ENCODE measurements around the gene NCMAP. TPM values are rescaled to one million over a fixed set of nuclear protein-coding genes. Genes with fewer than 3 reads are reported as not detected.

The NCMAP gene
- total and polyA plus RNA-seq, 2 of the 4 experiments (the other 2 are of a cell fraction), result not detected

DNA sequence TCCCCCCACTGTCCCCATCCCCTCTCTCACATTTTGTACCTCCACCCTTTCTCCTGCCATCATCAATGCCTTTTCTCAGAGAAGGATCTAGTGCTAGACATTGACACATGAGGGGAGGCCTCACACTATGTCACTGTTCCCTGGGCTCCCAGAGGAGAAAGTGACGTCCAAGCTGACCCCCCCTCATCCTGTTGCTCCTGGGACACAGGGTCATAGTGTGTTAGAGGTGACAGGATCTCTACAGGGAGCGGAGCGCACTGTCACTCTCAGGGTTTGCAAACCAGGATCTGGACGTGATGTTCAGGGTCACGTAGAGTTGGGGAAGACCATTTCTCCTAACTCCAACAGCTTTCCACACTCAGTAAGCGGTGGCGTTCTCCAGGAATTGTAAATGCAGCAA lies 2.6 kb downstream of the NCMAP start:
- ChIA-PET CTCF (no interaction called here), POLR2A (ENCODE audit: unreplicated experiment) (no interaction called here)
- Histone ChIP-seq H3K27me3 (ENCODE audit: control insufficient read depth, insufficient read depth, low read length) (peaks cover 47% of the 10 kb centered on the region), H3K9me3 (ENCODE audit: control insufficient read depth, insufficient read depth, low read length) (no peaks in the 10 kb centered on the region), H4K20me1 (ENCODE audit: insufficient read depth, low read length) (no peaks in the 10 kb centered on the region), H3K56ac (ENCODE audit: extremely low read depth, insufficient read depth, low read length) (no peak overlapping the region), H2AFZ (replicated peaks; ENCODE audit: low read length, poor library complexity) (no peak overlapping the region), H3K14ac (replicated peaks; ENCODE audit: low read depth, low read length) (no peak overlapping the region), H3K4me3 (ENCODE audit: insufficient read depth, low read depth, low read length) (no peak overlapping the region), H3K23ac (ENCODE audit: low read depth, low read length) (no peak overlapping the region), H3K9ac (ENCODE audit: low read depth, low read length) (no peak overlapping the region), H2BK15ac (ENCODE audit: low read depth, low read length) (no peak overlapping the region), H2BK120ac (ENCODE audit: low read depth, low read length) (no peak overlapping the region), H3K4ac (ENCODE audit: low read depth, low read length) (peak overlapping the region; percentile 29), H3K18ac (ENCODE audit: low read depth, low read length) (no peak overlapping the region), H4K5ac (ENCODE audit: low read depth, low read length) (no peak overlapping the region), H4K91ac (ENCODE audit: insufficient read depth, low read depth, low read length) (no peak overlapping the region), H3K9me1 (ENCODE audit: insufficient read depth, low read length) (peaks cover 9% of the 10 kb centered on the region; the same call in 1 of the 2 replicates), H3K27ac (ENCODE audit: insufficient read depth, low read length) (no peak overlapping the region), H3K79me1 (ENCODE audit: low read depth in 1 of 2, low read length in 2 of 2) (no peaks in the 10 kb centered on the region), H2AK5ac (ENCODE audit: low read depth, low read length) (peak overlapping the region; percentile 33; the same call in 1 of the 2 replicates), H3K4me1 (ENCODE audit: control insufficient read depth, insufficient read depth, low read length) (no peaks in the 10 kb centered on the region; the same call in 1 of the 2 replicates), H3K4me2 (ENCODE audit: low read depth, low read length) (no peak overlapping the region), H2BK5ac (ENCODE audit: low read depth, low read length, poor library complexity, severe bottlenecking) (no peak overlapping the region), H3K36me3 (ENCODE audit: control insufficient read depth, insufficient read depth, low read length) (no peaks in the 10 kb centered on the region), H2AK9ac (replicated peaks; ENCODE audit: low read depth, low read length, poor library complexity) (no peak overlapping the region), H4K8ac (ENCODE audit: low read depth in 2 of 2, low read length in 2 of 2) (no peak overlapping the region), H2BK20ac (ENCODE audit: low read depth, low read length) (no peak overlapping the region)
- DNase-seq (no peak), ATAC-seq (ENCODE audit: low read depth) (no peak)
- BruUV-seq (replicated peaks), result no TSS peak
- in situ Hi-C loops (cut with MboI; ENCODE audit: low sequenced_read_pairs) (no loop called here), intact Hi-C loops (cut with micrococcal nuclease) (no loop called here), dilution Hi-C loops (cut with HindIII; ENCODE audit: low sequenced_read_pairs, unreplicated experiment) (no loop called here)
- no CpG with 5 or more reads among the region's 7 CpGs for WGBS, 2 experiments (ENCODE audit: extremely low coverage in 2 of 2, insufficient read length in 1 of 2)
- TF ChIP-seq MXI1 (IDR thresholded peaks at IDR 0.05; ENCODE audit: borderline replicate concordance, low read depth, low read length), result no peak
- no peak for TF ChIP-seq ELK1 (IDR thresholded peaks at IDR 0.05; ENCODE audit: borderline replicate concordance, low read depth, low read length)
- no peak for TF ChIP-seq MAFK (IDR thresholded peaks at IDR 0.05; ENCODE audit: low read depth, low read length)
- no peak for TF ChIP-seq USF2 (IDR thresholded peaks at IDR 0.05; ENCODE audit: low read depth, low read length)
- TF ChIP-seq BHLHE40 (IDR thresholded peaks at IDR 0.05; ENCODE audit: low read depth, low read length), result no peak
- TF ChIP-seq RAD21 (IDR thresholded peaks at IDR 0.05; ENCODE audit: low read length), result no peak
- TF ChIP-seq RFX5 (IDR thresholded peaks at IDR 0.05; ENCODE audit: low read depth, low read length), result no peak
- no peak for TF ChIP-seq NFE2L2 (IDR thresholded peaks at IDR 0.05; ENCODE audit: low read depth, low read length)
- TF ChIP-seq CTCF (conservative IDR thresholded peaks at IDR 0.05; ENCODE audit: low read depth, low read length), result no peak
- TF ChIP-seq FOS (IDR thresholded peaks at IDR 0.05; ENCODE audit: low read depth, low read length), result no peak
- TF ChIP-seq SMC3 (IDR thresholded peaks at IDR 0.05; ENCODE audit: low read depth, low read length), result no peak
- TF ChIP-seq CEBPB (IDR thresholded peaks at IDR 0.05; ENCODE audit: low read depth, low read length), result no peak
- no peak for TF ChIP-seq CHD1 (IDR thresholded peaks at IDR 0.05; ENCODE audit: low read depth, low read length)
- no peak for TF ChIP-seq MAZ (IDR thresholded peaks at IDR 0.05; ENCODE audit: borderline replicate concordance, low read depth, low read length)
- TF ChIP-seq RCOR1 (IDR thresholded peaks at IDR 0.05; ENCODE audit: insufficient replicate concordance, low read length), result no peak
